Endodermal cell (in vitro differentiated cells): Measurements from ENCODE around the gene ZNF473. TPM values are rescaled to one million over a fixed set of nuclear protein-coding genes. Genes with fewer than 3 reads are reported as not detected.
"Not testable (repeated sequence)": the region's sequence is repeated elsewhere in the genome, so short reads cannot be mapped to it uniquely, and the experiment has no call there.

Experiments
- DNase-seq: peaks from one replicate; pipeline ENCODE4 v3.0.0-alpha.2; 2017
- H3K27ac ChIP-seq: 2 replicates; pipeline ENCODE4 v1.5.1; 2013; ENCODE audit warnings: mild to moderate bottlenecking, low read depth, low read length, moderate library complexity
- H3K27me3 ChIP-seq: 2 replicates; pipeline ENCODE4 v1.6.1; 2013; ENCODE audit warnings: mild to moderate bottlenecking, low read length, moderate library complexity; ENCODE audit not compliant: insufficient read depth, control insufficient read depth, poor library complexity, severe bottlenecking
- H3K36me3 ChIP-seq: 2 replicates; pipeline ENCODE4 v1.7.0; 2013; ENCODE audit warnings: mild to moderate bottlenecking, low read length, moderate library complexity; ENCODE audit not compliant: control insufficient read depth, insufficient read depth
- H3K4me1 ChIP-seq: one replicate; pipeline ENCODE4 v1.7.0; 2013; ENCODE audit warnings: low read length; ENCODE audit not compliant: control insufficient read depth, insufficient read depth
- H3K4me3 ChIP-seq: 2 replicates; pipeline ENCODE4 v1.5.1; 2013; ENCODE audit warnings: mild to moderate bottlenecking, low read length, moderate library complexity
- H3K9ac ChIP-seq: 2 replicates; pipeline ENCODE4 v1.6.1; 2013; ENCODE audit warnings: mild to moderate bottlenecking, low read length, moderate library complexity; ENCODE audit not compliant: poor library complexity, severe bottlenecking; ENCODE audit errors: extremely low read depth
- H3K9me3 ChIP-seq: 2 replicates; pipeline ENCODE4 v1.6.1; 2013; ENCODE audit warnings: mild to moderate bottlenecking, low read length, moderate library complexity; ENCODE audit not compliant: control insufficient read depth
- H3K27ac Mint-ChIP-seq: 2 replicates; pipeline ENCODE4 v1.8.0; 2020; ENCODE audit warnings: mixed read lengths
- H3K27me3 Mint-ChIP-seq: 2 replicates; pipeline ENCODE4 v1.8.0; 2021; ENCODE audit warnings: mild to moderate bottlenecking, mixed read lengths; ENCODE audit not compliant: insufficient read depth
- H3K36me3 Mint-ChIP-seq: 2 replicates; pipeline ENCODE4 v1.8.0; 2020; ENCODE audit warnings: low read depth, mixed read lengths
- H3K4me1 Mint-ChIP-seq: 2 replicates; pipeline ENCODE4 v1.8.0; 2020; ENCODE audit warnings: mixed read lengths
- H3K4me3 Mint-ChIP-seq: 2 replicates; pipeline ENCODE4 v1.8.0; 2020; ENCODE audit warnings: mild to moderate bottlenecking, moderate library complexity, mixed read lengths
- H3K9me3 Mint-ChIP-seq: 2 replicates; pipeline ENCODE4 v1.8.0; 2020; ENCODE audit warnings: mild to moderate bottlenecking, mixed read lengths
- CTCF ChIP-seq: fragments of 200-600 bp; sonication (generic); conservative IDR thresholded peaks from 2 replicates; pipeline ENCODE4 v1.5.0; 2021; ENCODE audit warnings: antibody characterized with exemption, mild to moderate bottlenecking
- WGBS, 2 experiments: methylation state at CpG; one replicate each; pipeline versions ENCODE4 v1.1.5 to v1.1.7; 2013; ENCODE audit warnings: missing lambda C conversion rate in 2 of 2, mixed read lengths in 1 of 2; ENCODE audit not compliant: insufficient coverage in 1 of 2, insufficient read length in 1 of 2; 5-methylcytosine and 5-hydroxymethylcytosine counted together
- total RNA-seq, 2 donors: library from RNA; stranded (reverse); fragmentation: NEBNext Ultra II Directional in 1 of 2; extraction: Animal tissue kit (Norgen Biotek cat#: 25700) in 1 of 2; gene quantifications; 2 replicates in 1 of 2; 3 replicates in 1 of 2; pipeline ENCODE4 v1.2.1, GENCODE V29; 2021

Gene ZNF473
- total RNA-seq, 2 donors from 2014 or later: 9.5 to 12.0 TPM

GRCh38 chr19:50065938-50066337, 40.1 kb downstream of the ZNF473 start:
- no peaks in the 10 kb centered on the region for H3K27me3 ChIP-seq
- H3K27me3 Mint-ChIP-seq: no peaks in the 10 kb centered on the region
- TF ChIP-seq CTCF: no peak
- H3K4me3 Mint-ChIP-seq: no peak overlapping the region
- WGBS, 2 experiments: 84 to 86% methylated on average over 6 to 10 of the region's 10 CpGs
- H3K9ac ChIP-seq: no peak overlapping the region
- no peak for DNase-seq
- no peak overlapping the region for H3K27ac ChIP-seq
- H3K9me3 Mint-ChIP-seq: peaks cover 82% of the 10 kb centered on the region
- no peak overlapping the region for H3K27ac Mint-ChIP-seq
- H3K4me1 Mint-ChIP-seq: no peaks in the 10 kb centered on the region
- no peaks in the 10 kb centered on the region for H3K36me3 ChIP-seq
- no peaks in the 10 kb centered on the region for H3K36me3 Mint-ChIP-seq
- no peaks in the 10 kb centered on the region for H3K4me1 ChIP-seq
- no peak overlapping the region for H3K4me3 ChIP-seq
- H3K9me3 ChIP-seq: peaks cover 37% of the 10 kb centered on the region

GRCh38 chr19:50067575-50067974, 41.8 kb downstream of the ZNF473 start:
- H3K9ac ChIP-seq: no peak overlapping the region
- no peak for DNase-seq
- no peak overlapping the region for H3K4me3 ChIP-seq
- H3K36me3 ChIP-seq: no peaks in the 10 kb centered on the region
- no peaks in the 10 kb centered on the region for H3K4me1 ChIP-seq
- H3K9me3 Mint-ChIP-seq: peaks cover 81% of the 10 kb centered on the region
- WGBS, 2 experiments: 82 to 83% methylated on average over 4 to 6 of the region's 6 CpGs
- H3K27ac ChIP-seq: no peak overlapping the region
- no peak overlapping the region for H3K4me3 Mint-ChIP-seq
- H3K36me3 Mint-ChIP-seq: no peaks in the 10 kb centered on the region
- H3K27me3 Mint-ChIP-seq: no peaks in the 10 kb centered on the region
- peaks cover 30% of the 10 kb centered on the region for H3K9me3 ChIP-seq
- H3K27ac Mint-ChIP-seq: no peak overlapping the region
- H3K27me3 ChIP-seq: no peaks in the 10 kb centered on the region
- no peaks in the 10 kb centered on the region for H3K4me1 Mint-ChIP-seq
- TF ChIP-seq CTCF: no peak

- DNase-seq, H3K27me3 ChIP-seq, H3K36me3 ChIP-seq, H3K4me1 Mint-ChIP-seq, H3K27ac ChIP-seq, H3K4me1 ChIP-seq, H3K27me3 Mint-ChIP-seq, H3K4me3 ChIP-seq, H3K27ac Mint-ChIP-seq, H3K4me3 Mint-ChIP-seq, H3K9ac ChIP-seq, H3K36me3 Mint-ChIP-seq: not testable (repeated sequence)
- peaks cover 81% of the 10 kb centered on the region for H3K9me3 Mint-ChIP-seq
- peaks cover 24% of the 10 kb centered on the region for H3K9me3 ChIP-seq
- 60 to 77% methylated on average over 4 of the region's 5 CpGs for WGBS, 2 experiments
Measured at GRCh38 chr19:50068382-50068781, 42.6 kb downstream of the ZNF473 start.

- not testable (repeated sequence) for H3K27me3 ChIP-seq, H3K27ac ChIP-seq, H3K4me1 Mint-ChIP-seq, DNase-seq, H3K9ac ChIP-seq, H3K4me3 Mint-ChIP-seq, H3K4me1 ChIP-seq, H3K27ac Mint-ChIP-seq, H3K4me3 ChIP-seq, H3K36me3 Mint-ChIP-seq, H3K36me3 ChIP-seq, H3K27me3 Mint-ChIP-seq, H3K9me3 ChIP-seq
- peaks cover 65% of the 10 kb centered on the region for H3K9me3 Mint-ChIP-seq
- 79% methylated on average over 3 of the region's 8 CpGs; no CpG with 5 or more reads in 1 of the 2 experiments for WGBS, 2 experiments
Measured at GRCh38 chr19:50075076-50075475, 49.3 kb downstream of the ZNF473 start.

GRCh38 chr19:50075644-50076372, 50.0 kb downstream of the ZNF473 start:
- not testable (repeated sequence) for H3K4me1 ChIP-seq, H3K9me3 ChIP-seq, H3K4me3 ChIP-seq, H3K4me3 Mint-ChIP-seq, DNase-seq, H3K27ac Mint-ChIP-seq, H3K9ac ChIP-seq, H3K4me1 Mint-ChIP-seq, H3K27ac ChIP-seq, H3K27me3 ChIP-seq, H3K36me3 ChIP-seq, H3K27me3 Mint-ChIP-seq, H3K36me3 Mint-ChIP-seq
- peaks cover 59% of the 10 kb centered on the region for H3K9me3 Mint-ChIP-seq
- WGBS, 2 experiments: 84 to 100% methylated on average over 3 to 11 of the region's 14 CpGs
